Nephron progenitor cell (in vitro differentiated cells): ENCODE results near the gene GALNT7.

ENCODE experiments used
- DNase-seq: peaks from one replicate; pipeline ENCODE4 v3.0.0; 2021
- H3K27ac Mint-ChIP-seq: 2 replicates; pipeline ENCODE4 v1.8.0; 2021; ENCODE audit warnings: mild to moderate bottlenecking, moderate library complexity, mixed read lengths
- H3K27me3 Mint-ChIP-seq: 2 replicates; pipeline ENCODE4 v1.8.0; 2021; ENCODE audit warnings: mild to moderate bottlenecking, low read depth, mixed read lengths; ENCODE audit not compliant: poor library complexity
- H3K36me3 Mint-ChIP-seq: 2 replicates; pipeline ENCODE4 v1.8.0; 2021; ENCODE audit warnings: low read depth, mixed read lengths
- H3K4me1 Mint-ChIP-seq: 2 replicates; pipeline ENCODE4 v1.8.0; 2021; ENCODE audit warnings: mixed read lengths
- H3K4me3 Mint-ChIP-seq: 2 replicates; pipeline ENCODE4 v1.8.0; 2021; ENCODE audit warnings: mild to moderate bottlenecking, moderate library complexity, mixed read lengths
- H3K9me3 Mint-ChIP-seq: 2 replicates; pipeline ENCODE4 v1.8.0; 2021; ENCODE audit warnings: mild to moderate bottlenecking, moderate library complexity, mixed read lengths
- CTCF ChIP-seq: fragments of 200-600 bp; sonication (generic); IDR thresholded peaks from 2 replicates; pipeline ENCODE4 v1.5.0; 2021; ENCODE audit warnings: antibody characterized with exemption

GALNT7 gene

GRCh38 chr4:173160871-173161270, 7.7 kb upstream of the GALNT7 start:
- peaks cover 4% of the 10 kb centered on the region for H3K4me1 Mint-ChIP-seq
- no peak for TF ChIP-seq CTCF
- H3K27ac Mint-ChIP-seq: peak overlapping the region; percentile 23
- no peak for DNase-seq
- no peaks in the 10 kb centered on the region for H3K9me3 Mint-ChIP-seq
- H3K36me3 Mint-ChIP-seq: no peaks in the 10 kb centered on the region
- H3K27me3 Mint-ChIP-seq: no peaks in the 10 kb centered on the region
- no peak overlapping the region for H3K4me3 Mint-ChIP-seq

GRCh38 chr4:173161311-173161710, 7.3 kb upstream of the GALNT7 start:
- Mint-ChIP-seq H3K9me3 (no peaks in the 10 kb centered on the region), H3K27ac (no peak overlapping the region), H3K36me3 (no peaks in the 10 kb centered on the region), H3K27me3 (no peaks in the 10 kb centered on the region), H3K4me3 (no peak overlapping the region), H3K4me1 (peaks cover 4% of the 10 kb centered on the region)
- TF ChIP-seq CTCF: no peak
- DNase-seq: no peak

- Mint-ChIP-seq H3K4me3 (no peak overlapping the region), H3K4me1 (peaks cover 13% of the 10 kb centered on the region), H3K9me3 (no peaks in the 10 kb centered on the region), H3K27me3 (no peaks in the 10 kb centered on the region), H3K27ac (no peak overlapping the region), H3K36me3 (peaks cover 6% of the 10 kb centered on the region)
- no peak for DNase-seq
- TF ChIP-seq CTCF: no peak
Observed at GRCh38 chr4:173165706-173166105, 2.9 kb upstream of the GALNT7 start.

- DNase-seq: no peak
- peaks cover 6% of the 10 kb centered on the region for H3K36me3 Mint-ChIP-seq
- H3K4me1 Mint-ChIP-seq: peaks cover 21% of the 10 kb centered on the region
- no peak for TF ChIP-seq CTCF
- H3K9me3 Mint-ChIP-seq: no peaks in the 10 kb centered on the region
- peak overlapping the region; percentile 23 for H3K4me3 Mint-ChIP-seq
- no peak overlapping the region for H3K27ac Mint-ChIP-seq
- H3K27me3 Mint-ChIP-seq: no peaks in the 10 kb centered on the region
Observed at GRCh38 chr4:173166491-173166890, 2.1 kb upstream of the GALNT7 start.

GRCh38 chr4:173167758-173168395, 734 bp upstream of the GALNT7 start:
- Mint-ChIP-seq H3K4me1 (peaks cover 35% of the 10 kb centered on the region), H3K4me3 (peak overlapping the region; percentile 91), H3K27me3 (no peaks in the 10 kb centered on the region), H3K27ac (peak overlapping the region; percentile 96), H3K36me3 (peaks cover 6% of the 10 kb centered on the region), H3K9me3 (no peaks in the 10 kb centered on the region)
- DNase-seq: peak; percentile 60
- no peak for TF ChIP-seq CTCF

GRCh38 chr4:173169178-173169427, 492 bp downstream of the GALNT7 start:
- Mint-ChIP-seq H3K4me1 (peaks cover 47% of the 10 kb centered on the region), H3K27ac (no peak overlapping the region), H3K9me3 (no peaks in the 10 kb centered on the region), H3K36me3 (peaks cover 6% of the 10 kb centered on the region), H3K4me3 (no peak overlapping the region), H3K27me3 (no peaks in the 10 kb centered on the region)
- no peak for TF ChIP-seq CTCF
- no peak for DNase-seq
